ENCODE data around the gene PTPN3.
A peak's percentile ranks its signal among the peaks of the same experiment; 100 is the strongest.
"Not testable (repeated sequence)": the region's sequence is repeated elsewhere in the genome, so short reads cannot be mapped to it uniquely, and the experiment has no call there.

The PTPN3 gene

DNA sequence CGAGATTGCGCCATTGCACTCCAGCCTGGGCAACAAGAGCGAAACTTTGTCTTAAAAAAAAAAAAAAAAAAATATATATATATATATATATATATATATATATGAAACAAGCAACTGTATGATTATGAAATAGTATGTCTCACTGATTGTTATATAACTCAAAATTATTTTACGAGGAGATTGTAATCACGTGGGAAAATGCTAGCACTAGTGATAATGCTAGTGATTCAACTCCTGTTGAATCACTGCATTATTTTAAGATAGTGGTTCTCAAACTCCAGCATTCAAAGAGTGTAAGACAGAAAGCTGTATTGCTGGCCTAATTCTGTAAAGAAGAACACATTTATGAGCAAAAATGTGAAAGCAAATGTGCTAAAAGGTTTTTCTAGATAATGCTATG, 12.4 kb upstream of the PTPN3 start:
- TF ChIP-seq SNAI2 (CRISPR knock-in tag; IDR thresholded peaks at IDR 0.05) (no peak), GLIS3 (CRISPR knock-in tag; IDR thresholded peaks at IDR 0.05) (no peak)
- ATAC-seq, result no peak

DNA sequence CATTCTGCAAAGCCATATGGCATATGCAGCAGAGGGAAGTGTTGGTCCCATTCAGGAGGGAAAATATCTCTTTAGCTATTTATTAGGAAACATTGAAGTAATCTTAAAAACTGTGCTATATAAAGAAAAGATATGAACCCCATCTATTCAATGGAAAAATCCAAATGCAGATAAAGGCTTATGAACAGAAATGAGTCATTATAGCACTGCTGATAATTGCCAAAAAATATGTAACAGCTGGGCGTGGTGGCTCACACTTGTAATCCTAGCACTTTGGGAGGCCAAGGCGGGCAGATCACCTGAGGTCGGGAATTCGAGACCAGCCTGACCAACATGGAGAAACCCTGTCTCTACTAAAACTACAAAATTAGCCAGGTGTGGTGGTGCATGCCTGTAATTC, 11.9 kb upstream of the PTPN3 start:
- not testable (repeated sequence) for ATAC-seq

DNA sequence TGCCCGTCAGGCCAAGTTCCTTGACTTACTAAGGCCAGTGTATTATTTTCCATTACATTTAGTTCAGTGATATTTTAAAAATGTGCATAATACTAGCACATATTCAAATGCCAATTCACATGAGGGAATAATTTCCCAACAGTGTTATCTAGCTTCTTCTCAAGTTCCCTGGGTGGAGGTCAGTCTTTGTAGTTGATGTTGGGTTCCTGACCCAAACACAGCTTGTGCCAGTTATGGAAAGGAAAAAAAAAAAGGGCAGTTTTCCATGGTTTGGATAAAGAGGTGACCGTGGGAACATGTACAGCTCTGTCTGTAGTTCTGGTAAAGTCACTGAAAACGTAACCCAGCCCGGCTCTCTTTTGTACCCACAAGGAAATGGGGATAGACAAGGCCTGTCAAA, 11.5 kb upstream of the PTPN3 start:
- ATAC-seq, result no peak
- TF ChIP-seq RARB (CRISPR knock-in tag; IDR thresholded peaks at IDR 0.05) (no peak), SNAI2 (CRISPR knock-in tag; IDR thresholded peaks at IDR 0.05) (no peak), CSDC2 (CRISPR knock-in tag; IDR thresholded peaks at IDR 0.05) (no peak), ISL1 (CRISPR knock-in tag; IDR thresholded peaks at IDR 0.05) (no peak), ZFP30 (CRISPR knock-in tag; IDR thresholded peaks at IDR 0.05) (no peak), GLIS3 (CRISPR knock-in tag; IDR thresholded peaks at IDR 0.05) (no peak), ESRRG (CRISPR knock-in tag; IDR thresholded peaks at IDR 0.05) (no peak), ZFP3 (CRISPR knock-in tag; IDR thresholded peaks at IDR 0.05) (no peak)
- TF ChIP-seq, protein P1, sequence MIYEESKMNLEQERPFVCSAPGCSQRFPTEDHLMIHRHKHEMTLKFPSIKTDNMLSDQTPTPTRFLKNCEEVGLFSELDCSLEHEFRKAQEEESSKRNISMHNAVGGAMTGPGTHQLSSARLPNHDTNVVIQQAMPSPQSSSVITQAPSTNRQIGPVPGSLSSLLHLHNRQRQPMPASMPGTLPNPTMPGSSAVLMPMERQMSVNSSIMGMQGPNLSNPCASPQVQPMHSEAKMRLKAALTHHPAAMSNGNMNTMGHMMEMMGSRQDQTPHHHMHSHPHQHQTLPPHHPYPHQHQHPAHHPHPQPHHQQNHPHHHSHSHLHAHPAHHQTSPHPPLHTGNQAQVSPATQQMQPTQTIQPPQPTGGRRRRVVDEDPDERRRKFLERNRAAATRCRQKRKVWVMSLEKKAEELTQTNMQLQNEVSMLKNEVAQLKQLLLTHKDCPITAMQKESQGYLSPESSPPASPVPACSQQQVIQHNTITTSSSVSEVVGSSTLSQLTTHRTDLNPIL (CRISPR knock-in tag; IDR thresholded peaks at IDR 0.05; ENCODE audit: low read depth), result no peak
- TF ChIP-seq, protein P2, sequence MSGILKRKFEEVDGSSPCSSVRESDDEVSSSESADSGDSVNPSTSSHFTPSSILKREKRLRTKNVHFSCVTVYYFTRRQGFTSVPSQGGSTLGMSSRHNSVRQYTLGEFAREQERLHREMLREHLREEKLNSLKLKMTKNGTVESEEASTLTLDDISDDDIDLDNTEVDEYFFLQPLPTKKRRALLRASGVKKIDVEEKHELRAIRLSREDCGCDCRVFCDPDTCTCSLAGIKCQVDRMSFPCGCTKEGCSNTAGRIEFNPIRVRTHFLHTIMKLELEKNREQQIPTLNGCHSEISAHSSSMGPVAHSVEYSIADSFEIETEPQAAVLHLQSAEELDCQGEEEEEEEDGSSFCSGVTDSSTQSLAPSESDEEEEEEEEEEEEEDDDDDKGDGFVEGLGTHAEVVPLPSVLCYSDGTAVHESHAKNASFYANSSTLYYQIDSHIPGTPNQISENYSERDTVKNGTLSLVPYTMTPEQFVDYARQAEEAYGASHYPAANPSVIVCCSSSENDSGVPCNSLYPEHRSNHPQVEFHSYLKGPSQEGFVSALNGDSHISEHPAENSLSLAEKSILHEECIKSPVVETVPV (CRISPR knock-in tag; IDR thresholded peaks at IDR 0.05), result no peak

DNA sequence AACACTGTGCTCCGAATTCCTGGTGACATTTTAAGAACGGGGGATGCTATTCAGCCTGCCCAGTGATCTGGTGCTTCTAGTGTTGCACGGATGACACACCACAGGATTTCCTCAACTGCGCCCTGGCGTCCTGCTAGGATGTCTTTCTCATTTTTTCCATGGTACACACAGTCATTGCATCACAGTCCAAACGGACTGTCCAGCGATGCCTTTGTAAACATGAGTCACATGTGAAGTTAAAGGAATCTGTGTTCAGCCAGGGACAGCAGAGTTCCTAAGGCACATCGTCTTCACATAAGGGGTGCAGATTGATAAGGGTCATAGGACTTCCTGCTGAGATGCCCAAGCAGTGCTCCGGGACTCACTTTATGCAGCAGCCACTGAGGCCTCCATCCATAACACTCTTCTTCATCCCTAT, 9.3 kb upstream of the PTPN3 start:
- ATAC-seq, result peak; percentile 47
- TF ChIP-seq ESRRG (CRISPR knock-in tag; IDR thresholded peaks at IDR 0.05) (no peak), ZFP30 (CRISPR knock-in tag; IDR thresholded peaks at IDR 0.05) (no peak), TOX (CRISPR knock-in tag; IDR thresholded peaks at IDR 0.05; ENCODE audit: borderline replicate concordance) (no peak), GLIS3 (CRISPR knock-in tag; IDR thresholded peaks at IDR 0.05) (no peak), ZFP3 (CRISPR knock-in tag; IDR thresholded peaks at IDR 0.05) (no peak), SNAI2 (CRISPR knock-in tag; IDR thresholded peaks at IDR 0.05) (no peak), OSR1 (CRISPR knock-in tag; IDR thresholded peaks at IDR 0.05) (no peak), CSDC2 (CRISPR knock-in tag; IDR thresholded peaks at IDR 0.05) (no peak), ZNF565 (CRISPR knock-in tag; conservative IDR thresholded peaks at IDR 0.05; ENCODE audit: low read depth) (no peak), RARB (CRISPR knock-in tag; IDR thresholded peaks at IDR 0.05) (no peak)
- TF ChIP-seq, protein P2 (CRISPR knock-in tag; IDR thresholded peaks at IDR 0.05), result no peak

DNA sequence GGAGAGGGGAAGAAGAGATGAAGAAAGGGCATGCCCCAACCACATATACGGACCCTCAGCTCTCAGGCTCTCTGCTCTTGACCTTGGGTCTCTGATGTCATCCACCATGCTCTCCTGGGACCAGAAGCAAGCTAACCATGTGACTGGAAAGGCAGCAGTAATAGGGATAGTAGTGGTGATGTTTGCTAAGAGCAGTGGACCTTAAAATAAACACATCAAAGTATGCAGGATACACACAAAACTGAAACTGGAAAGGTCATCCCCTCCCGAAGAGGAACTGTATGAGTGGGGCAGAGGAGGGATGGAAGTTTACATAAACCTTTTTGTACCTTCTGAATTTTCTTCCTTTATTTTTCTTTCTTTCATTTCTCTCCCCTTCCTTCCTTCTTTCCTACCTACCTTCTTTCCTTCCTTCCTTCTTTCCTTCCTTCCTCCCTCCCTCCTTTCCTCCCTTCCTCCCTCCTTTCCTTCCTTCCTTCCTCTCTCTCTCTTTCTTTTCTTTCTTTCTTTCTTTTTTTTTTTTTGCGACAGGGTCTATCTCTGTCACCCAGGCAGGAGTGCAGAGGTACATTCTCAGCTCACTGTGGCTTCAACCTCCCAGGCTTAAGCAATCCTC, 8.1 kb upstream of the PTPN3 start:
- TF ChIP-seq, protein P3, sequence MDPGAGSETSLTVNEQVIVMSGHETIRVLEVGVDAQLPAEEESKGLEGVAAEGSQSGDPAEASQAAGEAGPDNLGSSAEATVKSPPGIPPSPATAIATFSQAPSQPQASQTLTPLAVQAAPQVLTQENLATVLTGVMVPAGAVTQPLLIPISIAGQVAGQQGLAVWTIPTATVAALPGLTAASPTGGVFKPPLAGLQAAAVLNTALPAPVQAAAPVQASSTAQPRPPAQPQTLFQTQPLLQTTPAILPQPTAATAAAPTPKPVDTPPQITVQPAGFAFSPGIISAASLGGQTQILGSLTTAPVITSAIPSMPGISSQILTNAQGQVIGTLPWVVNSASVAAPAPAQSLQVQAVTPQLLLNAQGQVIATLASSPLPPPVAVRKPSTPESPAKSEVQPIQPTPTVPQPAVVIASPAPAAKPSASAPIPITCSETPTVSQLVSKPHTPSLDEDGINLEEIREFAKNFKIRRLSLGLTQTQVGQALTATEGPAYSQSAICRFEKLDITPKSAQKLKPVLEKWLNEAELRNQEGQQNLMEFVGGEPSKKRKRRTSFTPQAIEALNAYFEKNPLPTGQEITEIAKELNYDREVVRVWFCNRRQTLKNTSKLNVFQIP (CRISPR knock-in tag; IDR thresholded peaks at IDR 0.05; ENCODE audit: borderline replicate concordance, low read depth), result no peak
- TF ChIP-seq ZNF8 (CRISPR knock-in tag; IDR thresholded peaks at IDR 0.05) (no peak), RARB (CRISPR knock-in tag; IDR thresholded peaks at IDR 0.05) (no peak), ISL1 (CRISPR knock-in tag; IDR thresholded peaks at IDR 0.05) (no peak), ZC3H10 (CRISPR knock-in tag; IDR thresholded peaks at IDR 0.05) (no peak), GLIS3 (CRISPR knock-in tag; IDR thresholded peaks at IDR 0.05) (no peak), TCF4 (CRISPR knock-in tag; IDR thresholded peaks at IDR 0.05; ENCODE audit: borderline replicate concordance) (no peak), PPARA (CRISPR knock-in tag; IDR thresholded peaks at IDR 0.05; ENCODE audit: borderline replicate concordance) (no peak), ZNF70 (CRISPR knock-in tag; IDR thresholded peaks at IDR 0.05) (no peak), ESRRG (CRISPR knock-in tag; IDR thresholded peaks at IDR 0.05) (no peak), OSR1 (CRISPR knock-in tag; IDR thresholded peaks at IDR 0.05) (no peak), CSDC2 (CRISPR knock-in tag; IDR thresholded peaks at IDR 0.05) (no peak), BACH2 (CRISPR knock-in tag; IDR thresholded peaks at IDR 0.05; ENCODE audit: borderline replicate concordance) (no peak), ARNTL (CRISPR knock-in tag; IDR thresholded peaks at IDR 0.05; ENCODE audit: borderline replicate concordance, low read depth) (no peak), ZFP30 (CRISPR knock-in tag; IDR thresholded peaks at IDR 0.05) (no peak), SNAI2 (CRISPR knock-in tag; IDR thresholded peaks at IDR 0.05) (no peak)
- TF ChIP-seq, protein P2 (CRISPR knock-in tag; IDR thresholded peaks at IDR 0.05), result no peak
- ATAC-seq, result no peak
